Measurements from ENCODE around the gene NCAPD2. TPM values are rescaled to one million over a fixed set of nuclear protein-coding genes. Genes with fewer than 3 reads are reported as not detected.

Gene NCAPD2, protein sequence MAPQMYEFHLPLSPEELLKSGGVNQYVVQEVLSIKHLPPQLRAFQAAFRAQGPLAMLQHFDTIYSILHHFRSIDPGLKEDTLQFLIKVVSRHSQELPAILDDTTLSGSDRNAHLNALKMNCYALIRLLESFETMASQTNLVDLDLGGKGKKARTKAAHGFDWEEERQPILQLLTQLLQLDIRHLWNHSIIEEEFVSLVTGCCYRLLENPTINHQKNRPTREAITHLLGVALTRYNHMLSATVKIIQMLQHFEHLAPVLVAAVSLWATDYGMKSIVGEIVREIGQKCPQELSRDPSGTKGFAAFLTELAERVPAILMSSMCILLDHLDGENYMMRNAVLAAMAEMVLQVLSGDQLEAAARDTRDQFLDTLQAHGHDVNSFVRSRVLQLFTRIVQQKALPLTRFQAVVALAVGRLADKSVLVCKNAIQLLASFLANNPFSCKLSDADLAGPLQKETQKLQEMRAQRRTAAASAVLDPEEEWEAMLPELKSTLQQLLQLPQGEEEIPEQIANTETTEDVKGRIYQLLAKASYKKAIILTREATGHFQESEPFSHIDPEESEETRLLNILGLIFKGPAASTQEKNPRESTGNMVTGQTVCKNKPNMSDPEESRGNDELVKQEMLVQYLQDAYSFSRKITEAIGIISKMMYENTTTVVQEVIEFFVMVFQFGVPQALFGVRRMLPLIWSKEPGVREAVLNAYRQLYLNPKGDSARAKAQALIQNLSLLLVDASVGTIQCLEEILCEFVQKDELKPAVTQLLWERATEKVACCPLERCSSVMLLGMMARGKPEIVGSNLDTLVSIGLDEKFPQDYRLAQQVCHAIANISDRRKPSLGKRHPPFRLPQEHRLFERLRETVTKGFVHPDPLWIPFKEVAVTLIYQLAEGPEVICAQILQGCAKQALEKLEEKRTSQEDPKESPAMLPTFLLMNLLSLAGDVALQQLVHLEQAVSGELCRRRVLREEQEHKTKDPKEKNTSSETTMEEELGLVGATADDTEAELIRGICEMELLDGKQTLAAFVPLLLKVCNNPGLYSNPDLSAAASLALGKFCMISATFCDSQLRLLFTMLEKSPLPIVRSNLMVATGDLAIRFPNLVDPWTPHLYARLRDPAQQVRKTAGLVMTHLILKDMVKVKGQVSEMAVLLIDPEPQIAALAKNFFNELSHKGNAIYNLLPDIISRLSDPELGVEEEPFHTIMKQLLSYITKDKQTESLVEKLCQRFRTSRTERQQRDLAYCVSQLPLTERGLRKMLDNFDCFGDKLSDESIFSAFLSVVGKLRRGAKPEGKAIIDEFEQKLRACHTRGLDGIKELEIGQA (N-terminal part only)
- total RNA-seq: 10 to 100 TPM; 40.4 to 46.3 TPM
- polyA plus RNA-seq: 10 to 100 TPM; 24.7 to 45.3 (median 28.1) TPM
- total RNA-seq: 49.6 to 122 (median 77.6) reads per million in 6 experiments

DNA sequence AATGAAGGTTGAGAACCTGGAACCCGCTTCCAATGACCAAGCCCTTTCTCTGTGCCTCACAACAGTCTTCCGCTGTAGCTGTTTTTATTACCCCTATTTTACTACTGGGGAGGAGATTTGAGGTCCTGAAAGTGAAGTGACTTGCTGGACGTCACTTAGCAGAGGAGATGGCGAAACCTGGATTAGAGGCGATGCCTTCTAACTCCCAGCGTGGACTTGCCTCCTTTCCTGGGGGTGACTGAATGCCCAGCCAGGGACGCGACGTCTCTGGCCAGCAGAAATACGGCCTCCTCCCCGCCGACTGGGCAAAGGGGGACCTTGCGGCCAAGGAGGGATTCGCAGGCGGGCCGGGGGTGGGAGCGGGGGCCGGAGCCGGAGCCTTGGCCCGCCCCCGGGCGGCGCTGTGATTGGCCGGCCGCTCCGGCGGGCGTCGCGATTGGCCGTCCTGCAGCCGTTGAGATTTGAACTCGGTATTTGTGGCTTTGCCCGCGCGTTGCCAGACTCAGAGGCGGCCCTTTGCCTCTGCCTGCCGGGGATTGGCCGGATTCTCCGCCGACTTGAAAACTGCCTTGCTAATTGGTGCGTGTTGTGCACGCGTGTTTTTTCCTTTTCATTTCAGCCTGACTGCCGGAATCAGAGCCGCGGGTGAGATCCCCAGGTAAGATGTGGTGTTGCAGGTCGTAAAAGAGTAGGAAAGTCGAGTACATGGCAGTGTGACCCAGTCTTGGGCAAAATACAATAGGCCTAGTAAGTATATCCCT, at the start of gene NCAPD2:
Gene NCAPD2 (plus strand): TSS at position 606 of the 761 bp plus-strand sequence. CDS start 997 bp downstream, outside the sequence.
- POLR2A ChIA-PET: interaction anchor here (0.7 to 7.2 kb wide), 32 partner anchors 11 to 379 kb away, joined by 3 to 104 read pairs (median 6); partner anchors contain the start of genes CD27, COPS7A, GAPDH and SPSB2

DNA sequence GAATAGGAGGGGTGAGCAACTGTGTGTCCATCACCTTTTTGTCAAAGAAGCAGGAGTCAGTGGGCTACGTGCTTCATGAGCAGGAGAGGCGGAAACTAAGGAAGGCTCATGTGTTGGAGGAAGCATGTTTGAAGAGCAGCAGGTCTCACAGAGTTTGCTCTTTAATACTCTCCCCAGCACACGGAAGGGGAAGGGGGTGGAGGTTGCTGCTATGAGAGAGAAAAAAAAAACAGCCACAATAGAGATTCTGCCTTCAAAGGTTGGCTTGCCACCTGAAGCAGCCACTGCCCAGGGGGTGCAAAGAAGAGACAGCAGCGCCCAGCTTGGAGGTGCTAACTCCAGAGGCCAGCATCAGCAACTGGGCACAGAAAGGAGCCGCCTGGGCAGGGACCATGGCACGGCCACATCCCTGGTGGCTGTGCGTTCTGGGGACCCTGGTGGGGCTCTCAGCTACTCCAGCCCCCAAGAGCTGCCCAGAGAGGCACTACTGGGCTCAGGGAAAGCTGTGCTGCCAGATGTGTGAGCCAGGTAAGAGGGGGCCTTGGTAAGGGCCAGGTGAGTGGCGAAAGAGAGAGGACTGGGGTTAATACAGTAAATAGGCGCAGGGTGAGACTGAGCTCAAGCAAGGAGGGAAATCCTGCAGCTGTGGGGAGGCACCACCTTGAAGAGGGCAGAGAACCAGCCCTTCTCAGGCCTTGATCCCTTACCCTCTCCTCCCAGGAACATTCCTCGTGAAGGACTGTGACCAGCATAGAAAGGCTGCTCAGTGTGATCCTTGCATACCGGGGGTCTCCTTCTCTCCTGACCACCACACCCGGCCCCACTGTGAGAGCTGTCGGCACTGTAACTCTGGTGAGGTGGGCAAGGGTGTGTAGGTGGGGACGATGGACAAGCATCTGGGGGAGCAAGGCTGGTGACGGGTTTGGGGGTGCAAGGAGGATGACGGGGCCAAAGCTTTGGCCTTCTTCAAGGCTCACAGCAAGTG, 48.9 kb upstream of the NCAPD2 start, which contains the start of gene CD27:
Gene CD27 (plus strand): TSS at position 252 of the 985 bp plus-strand sequence. CDS start 141 bp downstream, at position 393.
- no peaks in the 10 kb centered on the region for H3K27me3 Mint-ChIP-seq
- peak; percentile 74 to 87 for ATAC-seq
- peak in 8 of 10 donors; percentile 15 to 78 (median 52) for DNase-seq
- H3K9me3 Mint-ChIP-seq: no peaks in the 10 kb centered on the region
- H3K27ac Mint-ChIP-seq: peak within 1 kb of the TSS; percentile 91 to 99 (median 96)
- H3K4me3 Mint-ChIP-seq: peak within 1 kb of the TSS; percentile 95 to 100 (median 99)
- POLR2A ChIA-PET: interaction anchor here (0.6 to 25.3 kb wide), 13 partner anchors 1 to 1583 kb away, joined by 3 to 1074 read pairs (median 19); partner anchors contain the start of genes CD27, GAPDH, MRPL51 and TAPBPL
- peaks cover 40 to 73% (median 65%) of the 10 kb centered on the region in 4 donors for H3K4me1 Mint-ChIP-seq
- peaks cover 15 to 33% (median 16%) of the 10 kb centered on the region in 3 donors for H3K36me3 Mint-ChIP-seq

More for the DNA sequence above, at the start of gene NCAPD2:
- peak within 1 kb of the TSS; percentile 94 to 100 (median 97) for H3K27ac Mint-ChIP-seq
- H3K36me3 Mint-ChIP-seq: peaks cover 0 to 42% (median 5%) of the 10 kb centered on the region in 3 donors
- peaks cover 15 to 50% (median 37%) of the 10 kb centered on the region in 4 donors for H3K4me1 Mint-ChIP-seq
- ATAC-seq (peak; percentile 83 to 87), DNase-seq (peak; percentile 89 to 97 (median 95))
- H3K27me3 Mint-ChIP-seq: no peaks in the 10 kb centered on the region
- H3K4me3 Mint-ChIP-seq: peak within 1 kb of the TSS; percentile 91 to 99 (median 98)
- H3K9me3 Mint-ChIP-seq: no peaks in the 10 kb centered on the region

GRCh38 chr12:6450091-6450868, 43.6 kb upstream of the NCAPD2 start:
- peaks cover 46 to 80% (median 73%) of the 10 kb centered on the region in 4 donors for H3K4me1 Mint-ChIP-seq
- POLR2A ChIA-PET: interaction anchor here (1.1 to 25.3 kb wide), 11 partner anchors 4 to 124 kb away, joined by 3 to 1074 read pairs (median 11); partner anchors contain the start of genes CD27, MRPL51, TAPBPL and VAMP1
- no peaks in the 10 kb centered on the region for H3K9me3 Mint-ChIP-seq
- DNase-seq (no peak), ATAC-seq (no peak)
- no peaks in the 10 kb centered on the region for H3K27me3 Mint-ChIP-seq
- H3K4me3 Mint-ChIP-seq: peak overlapping the region; percentile 95 to 100 (median 98)
- H3K27ac Mint-ChIP-seq: peak overlapping the region; percentile 95 to 100 (median 100)
- H3K36me3 Mint-ChIP-seq: peaks cover 14 to 73% (median 37%) of the 10 kb centered on the region in 3 donors

GRCh38 chr12:6450869-6451347, 43.0 kb upstream of the NCAPD2 start:
- Mint-ChIP-seq H3K9me3 (no peaks in the 10 kb centered on the region), H3K27me3 (no peaks in the 10 kb centered on the region), H3K27ac (peak overlapping the region; percentile 95 to 100 (median 100)), H3K4me3 (peak overlapping the region; percentile 95 to 100 (median 98)), H3K36me3 (peaks cover 9 to 77% (median 34%) of the 10 kb centered on the region in 3 donors), H3K4me1 (peaks cover 44 to 80% (median 74%) of the 10 kb centered on the region in 4 donors)
- DNase-seq: peak in 1 of 10 donors; percentile 28
- no peak for ATAC-seq
- POLR2A ChIA-PET: interaction anchor here (0.6 to 25.3 kb wide), 12 partner anchors 3 to 124 kb away, joined by 3 to 1074 read pairs (median 10); partner anchors contain the start of genes CD27, GAPDH, MRPL51 and TAPBPL

- ATAC-seq (peak; percentile 86 to 95), DNase-seq (peak; percentile 65 to 90 (median 83))
- no peaks in the 10 kb centered on the region for H3K9me3 Mint-ChIP-seq
- peak within 1 kb of the TSS; percentile 95 to 100 (median 98) for H3K4me3 Mint-ChIP-seq
- H3K36me3 Mint-ChIP-seq: peaks cover 6 to 83% (median 36%) of the 10 kb centered on the region in 3 donors
- no peaks in the 10 kb centered on the region for H3K27me3 Mint-ChIP-seq
- peaks cover 46 to 79% (median 75%) of the 10 kb centered on the region in 4 donors for H3K4me1 Mint-ChIP-seq
- peak within 1 kb of the TSS; percentile 95 to 100 (median 100) for H3K27ac Mint-ChIP-seq
- POLR2A ChIA-PET: interaction anchor here (0.5 to 25.3 kb wide), 15 partner anchors 3 to 125 kb away, joined by 3 to 1074 read pairs (median 6); partner anchors contain the start of genes CD27, GAPDH, MRPL51 and TAPBPL
Measured at GRCh38 chr12:6451348-6452244, 42.3 kb upstream of the NCAPD2 start, which contains the start of gene TAPBPL. TSS of gene TAPBPL (plus strand) at chr12:6452042. CDS start at chr12:6452249, 207 bp downstream.

DNA sequence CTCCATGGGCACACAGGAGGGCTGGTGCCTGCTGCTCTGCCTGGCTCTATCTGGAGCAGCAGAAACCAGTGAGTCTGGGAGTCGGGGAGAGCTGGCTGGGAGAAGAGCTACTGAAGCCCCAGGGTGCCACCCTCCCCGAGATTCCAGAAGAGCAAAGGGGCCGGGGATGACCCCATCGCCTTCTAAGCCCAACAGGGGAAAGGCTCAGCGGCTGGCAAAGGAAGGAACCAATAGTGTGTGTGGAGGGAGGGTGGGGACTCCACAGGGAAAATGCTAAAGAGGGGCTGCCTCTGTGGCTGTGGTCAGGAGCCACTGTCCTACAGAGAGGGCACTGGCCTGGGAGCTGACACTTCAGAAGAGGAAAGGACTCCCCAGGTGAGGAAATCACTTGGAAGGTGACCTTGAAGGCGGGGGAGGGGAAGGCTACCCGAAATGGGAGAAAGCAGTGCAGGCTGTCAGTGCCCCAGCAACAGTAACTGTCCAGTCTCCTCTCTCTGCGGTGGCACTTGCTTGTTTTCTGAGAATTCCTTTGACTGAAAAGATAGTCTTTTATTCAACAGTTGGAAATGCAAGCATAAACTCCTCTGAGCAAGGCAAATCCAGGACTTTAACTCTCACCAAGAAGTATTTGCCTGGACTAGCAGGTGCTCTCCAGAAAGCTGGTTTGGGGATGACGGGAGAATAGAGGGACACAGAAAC, 41.5 kb upstream of the NCAPD2 start:
- peaks cover 47 to 81% (median 75%) of the 10 kb centered on the region in 4 donors for H3K4me1 Mint-ChIP-seq
- POLR2A ChIA-PET: interaction anchor here (0.8 to 25.3 kb wide), 14 partner anchors 2 to 120 kb away, joined by 3 to 1074 read pairs (median 8); partner anchors contain the start of genes CD27, GAPDH, MRPL51 and TAPBPL
- H3K9me3 Mint-ChIP-seq: no peaks in the 10 kb centered on the region
- peak overlapping the region; percentile 95 to 100 (median 98) for H3K4me3 Mint-ChIP-seq
- peaks cover 6 to 84% (median 37%) of the 10 kb centered on the region in 3 donors for H3K36me3 Mint-ChIP-seq
- ATAC-seq (no peak), DNase-seq (peak in 1 of 10 donors; percentile 21)
- H3K27me3 Mint-ChIP-seq: no peaks in the 10 kb centered on the region
- peak overlapping the region; percentile 95 to 100 (median 100) for H3K27ac Mint-ChIP-seq

DNA sequence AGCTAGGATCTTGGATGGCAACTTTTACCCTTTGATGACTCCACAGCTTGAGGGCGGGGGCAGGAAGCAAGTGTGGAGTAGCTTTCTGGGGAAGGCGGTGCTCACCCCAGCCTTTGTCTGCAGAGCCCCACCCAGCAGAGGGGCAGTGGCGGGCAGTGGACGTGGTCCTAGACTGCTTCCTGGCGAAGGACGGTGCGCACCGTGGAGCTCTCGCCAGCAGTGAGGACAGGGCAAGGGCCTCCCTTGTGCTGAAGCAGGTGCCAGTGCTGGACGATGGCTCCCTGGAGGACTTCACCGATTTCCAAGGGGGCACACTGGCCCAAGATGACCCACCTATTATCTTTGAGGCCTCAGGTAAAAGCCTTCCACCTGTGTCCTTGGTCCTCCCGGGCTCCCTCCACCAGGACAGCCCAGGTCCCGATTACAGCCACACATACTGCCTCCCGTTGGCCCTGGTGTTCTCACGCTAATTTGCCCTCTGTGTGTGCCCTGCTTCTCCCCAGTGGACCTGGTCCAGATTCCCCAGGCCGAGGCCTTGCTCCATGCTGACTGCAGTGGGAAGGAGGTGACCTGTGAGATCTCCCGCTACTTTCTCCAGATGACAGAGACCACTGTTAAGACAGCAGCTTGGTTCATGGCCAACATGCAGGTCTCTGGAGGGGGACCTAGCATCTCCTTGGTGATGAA, 40.8 kb upstream of the NCAPD2 start:
- DNase-seq (peak in 1 of 10 donors; percentile 25), ATAC-seq (no peak)
- peak overlapping the region; percentile 95 to 100 (median 98) for H3K4me3 Mint-ChIP-seq
- peak overlapping the region; percentile 95 to 100 (median 100) for H3K27ac Mint-ChIP-seq
- POLR2A ChIA-PET: interaction anchor here (0.8 to 25.3 kb wide), 8 partner anchors 1 to 117 kb away, joined by 3 to 1074 read pairs (median 46); partner anchors contain the start of genes CD27, MRPL51, TAPBPL and VAMP1
- no peaks in the 10 kb centered on the region for H3K9me3 Mint-ChIP-seq
- H3K4me1 Mint-ChIP-seq: peaks cover 43 to 81% (median 73%) of the 10 kb centered on the region in 4 donors
- no peaks in the 10 kb centered on the region for H3K27me3 Mint-ChIP-seq
- H3K36me3 Mint-ChIP-seq: peaks cover 6 to 84% (median 36%) of the 10 kb centered on the region in 3 donors
